CD4-positive, alpha-beta T cell treated with Interferon alpha-2 for 1 hour (primary cell): Measurements from ENCODE around the gene CRYBA4.
"Not testable (repeated sequence)": the region's sequence is repeated elsewhere in the genome, so short reads cannot be mapped to it uniquely, and the experiment has no call there.

Source experiments
- DNase-seq, 2 donors: peaks; one replicate each; pipeline ENCODE4 v3.0.0-alpha.2; 2020 to 2022

The CRYBA4 gene

DNA sequence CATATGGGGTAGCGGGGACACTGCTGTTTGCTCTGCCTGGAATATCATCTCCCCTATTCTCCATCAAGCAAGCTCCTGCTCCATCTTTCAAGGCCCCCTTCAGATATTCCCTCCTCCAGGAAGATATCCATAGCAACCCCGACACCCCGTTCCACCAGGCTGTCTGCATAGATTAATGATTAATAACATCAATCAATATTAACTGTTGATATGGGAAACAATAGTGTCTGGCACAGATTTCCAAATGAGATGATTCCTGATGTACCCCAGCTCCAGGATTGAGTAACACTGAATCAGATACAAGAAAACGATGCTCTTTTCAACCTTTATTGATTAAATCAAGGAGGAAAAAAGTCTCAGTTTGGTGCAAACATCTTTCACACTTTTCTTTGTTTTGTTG is 24.3 kb upstream of the CRYBA4 start:
- DNase-seq, result no peak

DNA sequence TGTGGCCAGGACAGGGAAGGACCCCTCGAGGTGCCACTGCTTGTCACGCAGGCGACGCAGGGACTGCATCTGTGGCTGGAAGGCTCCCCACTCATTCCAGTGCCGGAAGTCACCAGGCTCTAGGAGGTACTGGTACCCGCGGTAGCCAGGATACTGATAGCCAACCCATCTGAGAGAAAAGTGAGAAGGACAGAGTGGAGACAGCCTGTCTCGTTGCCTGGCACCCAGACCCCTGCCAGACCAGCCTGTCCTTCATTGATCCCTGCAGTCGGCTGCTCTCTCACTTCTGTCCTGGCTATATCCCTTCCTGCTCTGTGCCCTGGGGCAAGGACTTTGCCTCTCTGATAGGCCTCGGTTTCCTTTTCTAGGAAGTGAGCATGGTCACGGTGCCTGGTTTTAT is 22.3 kb upstream of the CRYBA4 start:
- DNase-seq, result no peak

DNA sequence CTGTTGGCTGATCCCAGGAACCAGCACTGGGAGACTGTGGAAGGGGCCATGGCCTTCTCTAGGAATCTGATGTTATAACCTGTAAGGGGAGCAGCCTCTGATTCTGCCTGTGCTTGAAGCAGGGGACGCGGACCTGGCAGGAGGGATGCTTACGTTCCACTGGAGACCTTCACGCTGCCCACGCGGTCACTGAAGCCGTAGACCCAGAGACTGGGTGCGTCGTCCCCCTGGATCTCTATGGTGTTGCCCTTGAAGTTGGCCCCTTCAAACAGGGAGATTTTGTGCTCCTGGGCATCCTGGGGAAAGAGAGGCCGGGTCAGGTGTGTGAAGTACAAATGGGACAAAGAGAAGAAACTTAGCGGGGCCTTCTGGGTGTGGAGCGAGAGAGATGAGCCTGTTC is 20.0 kb upstream of the CRYBA4 start:
- no peak for DNase-seq

DNA sequence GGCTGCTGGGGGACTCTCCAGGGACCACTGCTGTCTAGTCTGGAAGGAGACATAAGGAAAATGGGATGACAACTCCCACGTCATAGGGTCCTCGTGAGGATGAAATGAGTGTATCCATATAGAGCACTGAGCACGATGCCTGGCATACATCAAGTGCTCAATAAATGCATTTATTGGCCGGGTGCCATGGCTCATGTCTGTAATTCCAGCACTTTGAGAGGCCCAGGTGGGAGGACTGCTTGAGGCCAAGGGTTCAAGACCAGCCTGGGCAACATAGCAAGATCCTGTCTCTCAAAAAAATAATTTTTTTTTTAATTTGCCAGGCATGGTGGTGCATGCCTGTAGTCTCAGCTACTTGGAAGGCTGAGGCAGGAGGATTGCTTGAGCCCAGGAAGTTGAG is 19.6 kb upstream of the CRYBA4 start:
- no peak for DNase-seq

DNA sequence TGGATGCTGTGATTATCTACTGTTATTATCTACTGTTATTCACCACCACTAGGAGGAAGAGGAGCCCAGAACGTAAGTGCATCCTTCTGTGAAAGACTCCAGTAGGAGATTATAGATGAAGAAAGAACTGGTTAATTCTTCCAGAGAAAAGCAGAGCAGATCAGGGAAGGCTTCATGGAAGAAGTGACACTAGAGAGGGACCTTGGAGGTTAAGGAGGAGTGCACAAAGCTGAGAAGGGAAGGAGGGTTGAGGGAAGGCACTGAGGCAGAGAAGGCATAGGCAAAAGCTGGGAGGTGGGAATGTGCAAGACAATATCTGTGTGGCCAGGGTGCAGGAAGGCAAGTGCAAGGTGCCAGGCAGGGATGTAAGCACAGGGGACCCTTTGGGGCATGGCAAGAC is 17.4 kb upstream of the CRYBA4 start:
- DNase-seq, result no peak

DNA sequence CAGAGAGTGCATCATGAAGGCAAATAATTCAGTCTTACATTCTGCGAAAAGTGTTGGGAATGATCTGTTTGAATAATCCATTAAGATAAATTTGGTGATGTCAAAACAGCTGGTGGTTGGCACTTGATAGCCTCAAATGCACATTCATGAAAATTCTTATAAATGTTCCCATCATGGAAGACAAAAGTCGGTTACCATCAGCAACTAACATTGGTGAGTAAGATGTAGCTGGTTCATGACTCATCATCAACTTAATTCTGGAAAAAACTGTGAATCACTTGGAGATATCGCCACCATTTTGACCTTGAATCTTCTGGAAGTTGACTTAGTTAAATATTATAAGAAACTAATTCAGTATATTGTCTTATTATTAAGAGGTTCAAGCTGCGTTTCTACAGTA is 15.2 kb upstream of the CRYBA4 start:
- DNase-seq, result no peak

DNA sequence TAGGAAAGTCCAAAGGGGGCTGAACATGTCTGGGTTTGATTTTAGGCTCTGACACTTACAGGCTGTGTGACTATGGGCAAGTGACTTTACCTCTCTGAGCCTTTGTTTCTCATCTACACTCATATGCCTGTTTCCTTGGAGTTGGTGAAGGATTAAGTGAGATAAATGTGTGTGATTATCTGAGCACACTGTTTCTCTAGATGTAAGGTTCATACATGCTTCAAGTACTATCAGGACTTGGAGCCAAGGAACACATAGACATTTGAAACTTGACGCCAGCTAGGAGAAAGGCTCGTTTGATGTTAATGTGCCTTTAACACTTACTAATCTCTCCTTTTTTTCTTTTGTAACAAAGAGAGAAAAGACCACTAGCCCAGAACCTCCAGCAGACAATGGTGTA is 13.6 kb upstream of the CRYBA4 start:
- no peak for DNase-seq

DNA sequence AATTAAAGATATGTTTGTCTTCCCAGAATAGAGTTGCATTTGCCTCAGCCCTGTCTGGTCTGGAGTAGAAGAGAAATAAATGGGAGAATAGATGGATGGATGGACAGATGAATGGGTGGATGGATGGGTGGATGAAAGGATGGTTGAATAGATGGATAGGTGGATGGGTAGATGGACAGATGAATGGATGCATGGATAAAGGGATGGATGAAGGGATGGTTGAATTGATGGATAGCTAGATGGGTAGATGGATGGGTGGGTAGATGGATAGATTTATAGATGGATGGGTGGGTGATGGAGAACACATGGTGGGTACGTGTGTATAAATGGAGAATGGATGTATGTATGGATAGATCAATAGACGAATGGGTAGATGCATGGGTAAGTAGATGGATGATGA is 12.5 kb upstream of the CRYBA4 start:
- DNase-seq, result no peak

DNA sequence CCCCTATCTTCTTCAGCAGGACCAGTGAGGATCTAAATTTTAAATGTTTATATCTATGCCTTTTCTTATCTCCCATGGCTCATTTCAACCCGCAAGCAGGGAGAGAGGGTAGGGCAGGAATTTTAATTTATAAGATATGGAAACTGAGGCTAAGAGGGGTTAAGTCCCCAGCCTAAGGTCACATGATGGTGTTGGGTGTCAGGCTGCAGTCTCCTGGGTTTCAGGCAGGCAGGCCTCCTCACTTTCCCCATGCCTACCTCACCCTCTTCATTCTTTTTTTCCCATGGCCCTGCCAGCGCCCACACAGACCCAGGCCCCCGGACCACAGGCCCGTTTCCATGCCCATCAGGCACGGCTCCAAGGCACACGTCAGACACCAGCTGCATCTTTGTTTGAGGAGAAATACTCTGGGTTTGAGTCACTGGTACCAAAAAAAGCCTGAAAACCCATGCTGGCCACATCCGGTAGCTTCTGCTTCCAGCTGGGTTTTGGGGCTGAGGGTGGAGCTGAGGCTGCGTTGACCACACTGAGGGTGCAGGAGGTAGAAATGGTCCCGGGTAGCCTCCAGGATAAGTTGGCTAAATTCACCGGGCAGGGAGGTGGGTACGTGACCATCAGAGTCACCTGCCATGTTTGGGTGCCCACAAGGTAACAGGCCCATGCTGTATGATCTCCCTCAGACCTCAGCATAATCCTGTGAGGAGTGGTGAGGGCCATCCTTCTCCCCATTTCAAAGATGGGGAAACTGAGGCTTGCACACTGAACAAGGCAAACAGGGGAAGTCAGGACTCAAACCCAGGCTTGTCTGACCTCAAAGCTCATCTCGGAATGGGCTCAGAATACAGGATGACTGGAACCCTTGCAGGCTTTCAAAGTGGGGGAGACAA is 11.4 kb upstream of the CRYBA4 start:
- peak in 1 of 2 donors; percentile 52 for DNase-seq

DNA sequence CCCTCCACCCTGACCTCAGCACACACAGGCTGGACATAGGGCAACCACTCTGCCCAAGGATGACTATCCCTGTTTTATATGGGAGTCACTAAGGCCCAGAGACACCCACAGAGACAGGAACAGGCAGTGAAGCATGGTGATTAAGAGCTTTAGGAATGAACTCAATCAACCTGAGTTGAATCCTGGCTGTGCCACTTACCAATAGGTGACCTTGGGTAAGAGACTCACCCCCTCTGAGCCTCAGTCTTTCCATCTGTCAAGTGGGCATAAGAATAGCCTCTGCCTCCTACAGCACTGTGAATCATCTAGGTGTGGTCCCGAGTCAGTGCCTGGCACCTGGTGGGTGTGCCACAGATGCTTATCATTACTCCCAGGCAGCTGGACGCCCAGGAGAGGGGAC is 10.8 kb upstream of the CRYBA4 start:
- DNase-seq, result no peak

DNA sequence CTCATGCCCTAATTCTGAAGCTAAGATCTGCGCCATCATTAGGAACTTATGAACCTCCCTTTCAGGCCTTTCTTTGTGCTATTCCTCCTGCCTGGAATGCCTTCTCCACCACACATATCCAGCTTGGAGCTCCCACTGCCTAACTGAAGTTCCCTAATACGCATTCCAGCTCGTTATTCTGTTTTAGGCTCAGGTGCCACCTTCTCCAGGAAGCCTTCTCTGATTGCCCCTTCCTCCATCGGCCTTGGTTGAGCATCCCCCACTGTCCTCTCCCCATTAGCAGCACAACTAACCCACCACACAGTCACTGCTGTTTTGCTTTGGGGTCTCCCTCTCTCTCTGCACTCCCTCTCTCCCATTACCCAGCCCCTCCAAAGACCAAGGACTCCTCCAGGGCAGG is 9.1 kb upstream of the CRYBA4 start:
- DNase-seq, result no peak

DNA sequence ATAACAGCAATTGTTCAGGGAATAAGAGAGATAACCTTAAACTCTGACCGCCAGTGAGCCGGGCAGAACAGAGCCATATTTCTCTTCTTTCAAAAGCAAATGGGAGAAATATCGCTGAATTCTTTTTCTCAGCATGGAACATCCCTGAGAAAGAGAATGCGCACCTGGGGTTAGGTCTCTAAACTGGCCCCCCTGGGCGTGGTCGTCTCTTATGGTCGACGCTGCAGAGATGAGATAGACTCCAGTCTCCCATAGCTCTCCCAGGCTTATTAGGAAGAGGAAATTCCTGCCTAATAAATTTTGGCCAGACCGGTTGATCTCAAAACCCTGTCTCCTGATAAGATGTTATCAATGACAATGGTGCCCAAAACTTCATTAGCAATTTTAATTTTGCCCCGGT is 8.0 kb upstream of the CRYBA4 start:
- DNase-seq, result not testable (repeated sequence)

DNA sequence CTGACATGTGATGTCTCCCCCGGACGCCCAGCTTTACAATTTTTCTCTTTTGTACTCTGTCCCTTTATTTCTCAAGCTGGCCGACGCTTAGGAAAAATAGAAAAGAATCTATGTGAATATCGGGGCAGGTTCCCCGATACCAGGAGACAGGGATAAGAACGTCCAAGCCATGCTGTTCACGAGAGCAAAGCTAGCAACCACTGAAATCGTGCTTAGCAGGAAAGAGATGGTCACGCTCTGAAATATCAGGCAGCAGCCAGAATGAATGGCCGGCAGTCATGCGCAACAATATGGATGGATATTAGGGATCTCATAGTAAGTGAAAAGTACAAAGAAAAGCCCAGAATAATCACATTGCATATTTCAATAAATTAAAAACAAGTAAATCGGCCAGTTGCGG is 7.4 kb upstream of the CRYBA4 start:
- DNase-seq, result no peak

DNA sequence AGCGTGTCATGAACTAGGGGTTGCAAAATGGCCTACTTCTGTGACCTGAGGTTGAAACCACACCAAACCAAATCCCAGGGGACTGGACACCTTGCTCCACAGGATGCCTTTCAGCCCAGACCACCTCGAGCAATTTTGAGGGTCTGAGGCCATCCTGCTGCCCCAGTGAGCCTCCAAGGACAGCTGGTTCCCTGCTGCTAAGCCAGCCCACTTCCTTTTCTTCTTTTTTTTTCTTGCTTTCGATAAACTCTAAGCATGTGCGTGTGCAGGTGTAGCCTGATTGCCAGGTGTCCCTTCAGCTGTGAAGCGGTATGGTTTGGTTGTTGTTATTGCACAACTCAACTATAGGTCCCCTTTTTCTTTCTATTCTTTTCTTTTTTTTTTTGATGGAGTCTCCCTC is 6.6 kb upstream of the CRYBA4 start:
- no peak for DNase-seq

DNA sequence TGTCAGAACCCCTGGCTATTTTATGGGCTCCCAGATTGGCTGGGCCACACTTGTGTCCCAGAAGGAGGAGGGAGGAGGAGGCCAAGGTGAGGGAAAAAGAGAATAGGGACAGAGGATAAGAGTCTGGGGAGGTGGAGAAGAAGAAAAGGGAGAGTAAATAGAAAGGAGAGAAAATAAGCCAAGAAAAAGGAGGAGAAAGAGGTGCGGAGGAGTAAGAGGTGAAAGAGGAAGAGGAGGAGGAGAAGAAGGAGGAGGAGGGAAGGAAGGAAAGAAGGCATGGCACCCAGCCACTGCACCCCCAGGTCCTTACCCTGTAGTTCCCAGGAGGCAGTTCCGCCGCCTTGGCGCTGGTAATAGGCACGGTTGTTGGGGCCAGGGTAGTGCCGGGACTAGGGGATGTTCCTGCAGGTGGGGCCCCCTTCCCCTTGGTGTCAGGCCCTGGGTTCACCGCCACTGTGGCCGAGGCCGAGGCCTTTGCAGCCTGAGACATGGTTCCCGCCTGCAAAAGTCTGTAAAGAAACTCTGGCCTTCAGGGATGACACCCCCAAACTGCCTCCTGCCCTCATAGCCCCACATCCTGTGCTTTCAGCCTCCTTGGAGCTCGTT is 5.8 kb upstream of the CRYBA4 start:
- no peak for DNase-seq

DNA sequence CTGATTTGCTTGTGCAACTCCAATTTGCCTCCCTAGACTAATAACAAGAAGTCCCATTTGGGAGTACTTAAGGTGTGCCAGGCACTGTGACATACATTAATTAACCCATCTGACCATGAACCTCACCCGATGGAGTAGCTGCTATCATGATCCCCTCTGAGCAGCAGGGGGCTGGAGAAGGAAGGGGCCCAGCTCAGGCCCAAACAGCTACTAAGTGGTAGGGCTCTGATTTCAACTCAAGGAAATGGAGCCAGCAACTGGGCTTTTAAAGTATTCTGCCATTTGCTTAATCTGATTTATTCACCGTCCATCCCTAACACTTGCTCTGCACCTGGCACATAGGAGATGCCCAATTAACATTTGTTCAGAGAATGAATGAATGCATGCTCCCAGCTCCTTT is 5.1 kb upstream of the CRYBA4 start:
- DNase-seq, result no peak

DNA sequence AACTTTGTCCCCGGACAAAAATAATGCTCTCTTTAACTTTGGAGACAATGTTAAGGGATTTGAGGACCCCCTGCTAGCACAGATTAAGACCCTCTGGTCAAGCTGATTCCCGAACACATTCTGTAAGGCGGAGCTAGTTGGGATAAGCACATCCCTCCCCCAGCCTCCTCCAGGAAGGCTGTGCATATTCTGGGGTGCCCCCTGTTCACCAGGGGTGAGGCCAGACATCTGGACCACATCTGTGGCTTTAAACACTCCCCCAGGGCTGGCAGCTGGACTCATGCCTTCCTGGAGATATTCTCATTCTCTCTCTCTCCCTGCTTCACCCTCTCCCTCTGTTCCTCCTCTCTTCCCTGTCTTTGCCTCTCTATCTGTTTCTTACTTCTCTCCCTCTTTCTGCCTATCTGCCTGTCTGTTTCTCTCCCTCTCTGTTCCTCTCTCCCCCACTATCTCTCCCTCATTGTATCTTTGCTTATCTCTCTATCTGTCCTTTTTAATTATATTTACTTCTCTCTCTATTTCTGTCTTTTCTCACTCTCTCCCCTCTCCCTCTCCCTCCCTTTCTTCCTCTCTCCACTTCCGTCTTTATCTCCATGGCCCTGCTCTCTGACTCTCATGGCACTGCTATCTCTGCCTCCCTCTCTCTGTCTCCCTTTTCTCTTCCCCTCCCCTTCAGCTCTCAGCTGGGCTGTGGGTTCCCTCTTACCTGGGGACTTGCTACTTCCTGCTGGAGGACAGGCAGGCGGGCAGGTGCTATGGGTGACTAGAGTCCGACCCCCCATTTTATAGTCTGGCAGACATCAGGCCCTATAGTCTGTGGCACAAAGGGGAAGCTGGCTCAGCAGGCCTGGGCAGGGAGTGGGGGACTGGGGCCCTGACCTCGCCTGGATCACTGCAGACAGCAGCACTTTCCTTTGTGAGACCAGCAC is 4.2 kb upstream of the CRYBA4 start, which contains the start of gene CRYBB1:
Gene CRYBB1, minus strand, starts transcription at position 757 of the 929 bp plus-strand sequence. CDS start 1,708 bp downstream, outside the sequence.
- peak in 1 of 2 donors; percentile 6 for DNase-seq

DNA sequence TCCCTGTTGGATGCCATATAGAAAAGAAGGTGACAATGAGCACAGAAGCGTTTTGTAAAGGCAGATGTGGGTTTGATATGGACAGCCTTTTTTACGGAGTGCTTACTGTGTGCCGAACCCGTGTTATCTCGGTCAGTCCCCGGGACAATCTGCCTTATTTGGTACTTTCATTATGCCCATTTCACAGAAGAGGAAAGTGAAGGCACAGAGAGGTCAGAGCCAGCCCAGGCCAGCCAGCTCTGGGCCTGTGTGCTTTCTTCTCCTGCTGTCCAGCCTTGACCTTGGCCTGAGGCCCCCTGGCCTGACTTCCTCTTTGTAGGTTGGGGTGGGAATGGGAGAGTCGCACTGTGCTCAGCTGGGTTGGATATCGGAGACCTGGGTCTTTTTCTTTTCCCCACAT is 3.3 kb upstream of the CRYBA4 start:
- no peak for DNase-seq

DNA sequence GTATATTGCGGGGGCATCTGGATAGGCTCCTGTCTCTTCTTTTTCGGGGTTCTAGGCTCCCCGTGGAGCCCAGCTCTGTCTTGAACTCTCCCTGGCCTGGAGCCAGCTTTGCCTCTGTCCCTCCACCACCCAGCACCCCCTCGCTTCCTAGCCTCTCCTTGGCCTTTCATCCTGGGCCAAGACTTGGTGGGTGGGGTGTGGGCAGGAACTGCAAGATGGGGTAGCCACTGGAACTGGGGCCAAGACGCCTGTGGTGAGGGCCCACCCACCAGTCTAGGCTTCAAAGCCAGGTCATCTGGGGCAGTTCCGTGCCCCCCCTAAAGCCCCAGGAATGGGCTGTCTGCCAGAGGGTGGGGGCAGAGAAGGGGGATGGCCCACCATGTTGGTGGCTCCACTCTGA is 2.3 kb upstream of the CRYBA4 start:
- no peak for DNase-seq

DNA sequence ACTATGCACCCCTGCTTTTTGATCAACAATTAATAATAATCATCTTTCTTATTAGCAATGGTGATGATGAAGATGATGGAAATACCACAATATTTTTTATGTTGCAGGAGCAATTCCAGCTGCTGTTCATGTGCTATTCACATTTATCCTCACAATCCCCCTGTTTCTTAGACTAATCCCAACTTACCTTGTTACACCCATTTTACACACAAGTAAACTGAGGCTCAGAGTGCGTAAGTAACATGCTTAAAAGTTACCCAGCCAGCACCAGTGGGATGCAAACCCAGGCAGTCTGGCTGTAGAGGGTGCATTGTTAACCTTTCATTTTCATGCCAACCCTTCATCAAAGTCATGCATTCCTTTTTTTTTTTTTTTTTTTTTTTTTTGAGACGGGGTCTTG is 1.6 kb upstream of the CRYBA4 start:
- DNase-seq, result no peak

DNA sequence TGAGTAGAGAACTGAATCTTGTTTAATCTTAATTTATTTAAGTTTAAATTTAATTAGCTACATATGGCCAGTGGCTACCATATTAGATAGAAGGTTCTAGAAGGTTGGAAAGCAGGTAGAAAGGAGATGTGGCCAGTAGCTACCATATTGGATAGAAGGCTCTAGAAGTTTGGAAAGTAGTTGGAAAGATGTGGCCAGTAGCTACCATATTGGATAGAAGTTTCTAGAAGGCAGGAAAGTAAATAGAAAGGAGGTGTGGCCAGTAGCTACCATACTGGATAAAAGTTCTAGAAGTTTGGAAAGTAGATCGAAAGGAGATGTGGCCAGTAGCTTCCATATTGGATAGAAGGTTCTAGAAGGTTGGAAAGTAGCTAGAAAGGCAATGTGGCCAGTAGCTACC is 2.2 kb downstream of the CRYBA4 start:
- DNase-seq, result no peak

DNA sequence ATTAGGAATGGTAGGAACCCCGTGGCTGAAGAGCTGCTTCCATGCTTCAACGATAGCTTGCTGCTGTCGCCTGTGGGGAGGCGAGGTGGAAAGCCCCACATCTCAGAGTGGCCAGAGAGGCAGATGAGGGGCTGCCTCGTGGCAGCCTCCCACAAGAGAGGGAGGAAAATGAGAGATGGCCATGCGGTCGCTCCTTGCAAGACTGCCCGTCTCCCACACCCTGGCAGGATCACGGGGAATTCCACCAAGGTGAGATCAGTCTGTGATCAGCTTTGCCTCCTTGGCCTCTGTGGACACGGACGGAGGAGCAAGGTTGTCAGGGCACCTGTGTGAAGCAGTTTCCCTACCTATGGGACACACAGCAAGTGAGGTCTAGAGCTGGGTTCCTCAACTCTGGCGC is 3.0 kb downstream of the CRYBA4 start:
- DNase-seq, result no peak

DNA sequence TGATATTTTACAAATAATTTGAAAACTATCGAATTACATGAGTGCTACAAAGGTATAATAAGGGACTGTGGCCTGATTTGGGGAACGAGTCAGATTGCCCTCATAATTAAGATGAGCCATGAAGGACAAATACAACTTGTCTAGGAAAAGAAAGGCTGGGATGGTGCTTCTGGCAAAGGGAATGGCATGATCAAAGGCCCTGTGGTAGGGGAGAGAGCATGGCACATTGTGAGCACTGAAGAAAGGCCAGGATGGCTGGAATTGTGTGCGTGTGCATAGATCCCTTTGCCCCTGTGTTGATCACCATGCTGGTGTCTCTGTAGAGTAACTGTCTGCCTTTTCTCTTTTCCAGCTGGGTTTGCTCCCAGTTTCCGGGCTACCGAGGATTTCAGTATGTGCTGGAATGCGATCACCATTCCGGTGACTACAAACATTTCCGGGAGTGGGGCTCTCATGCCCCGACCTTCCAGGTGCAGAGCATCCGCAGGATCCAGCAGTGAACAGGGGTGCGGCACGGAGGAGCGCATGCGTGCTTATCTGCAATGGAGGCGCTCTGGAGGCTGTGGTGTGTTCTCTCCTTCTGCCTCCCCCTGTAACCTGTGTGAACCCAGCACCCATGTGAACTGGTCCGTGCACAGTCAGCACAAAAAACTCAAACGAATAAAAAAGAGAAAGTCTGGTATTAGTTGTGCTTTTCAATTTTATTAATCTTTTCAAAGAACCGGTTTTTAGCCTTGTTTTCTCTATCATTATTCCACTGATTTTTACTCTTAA is 8.4 kb downstream of the CRYBA4 start:
- DNase-seq, result no peak
